GM12892 (cell line): Measurements from ENCODE around the gene RIN2.
A peak's percentile ranks its signal among the peaks of the same experiment; 100 is the strongest.

Experiments
- DNase-seq: peaks from one replicate; pipeline ENCODE4 v3.0.0; 2011; ENCODE audit not compliant: insufficient read length
- FAIRE-seq: peaks from 2 replicates; lab custom pipeline; 2011; peaks lifted over from hg19 to GRCh38; lab: Jason Lieb, UNC
- POLR2A ChIP-seq: IDR thresholded peaks from 2 replicates; pipeline ENCODE4 v1.6.1; 2011; ENCODE audit warnings: low read depth, low read length, control low read depth
- POLR2AphosphoS5 ChIP-seq: IDR thresholded peaks from 2 replicates; pipeline ENCODE4 v1.6.1; 2011; ENCODE audit warnings: low read depth, low read length, control low read depth
- TAF1 ChIP-seq: IDR thresholded peaks from 2 replicates; pipeline ENCODE4 v1.6.1; 2011; ENCODE audit warnings: low read depth, mild to moderate bottlenecking, control low read depth, low read length, borderline replicate concordance

RIN2 gene

GRCh38 chr20:19757487-19758132, 448 bp upstream of the RIN2 start:
- no peak for TF ChIP-seq POLR2A
- no peak for TF ChIP-seq TAF1
- TF ChIP-seq POLR2AphosphoS5 = no peak
- no peak for FAIRE-seq
- no peak for DNase-seq

- peak; percentile 18 for DNase-seq
- FAIRE-seq = no peak
Measured at GRCh38 chr20:19758501-19759331, 658 bp downstream of the RIN2 start.

GRCh38 chr20:19760371-19760721, 2.3 kb downstream of the RIN2 start:
- no peak for FAIRE-seq
- DNase-seq = no peak
- TF ChIP-seq POLR2AphosphoS5 (no peak), TAF1 (no peak), POLR2A (no peak)

More at GRCh38 chr20:19758501-19759331, 658 bp downstream of the RIN2 start:
- TF ChIP-seq POLR2AphosphoS5 = no peak
- TF ChIP-seq TAF1 = no peak
- TF ChIP-seq POLR2A = no peak

DNA sequence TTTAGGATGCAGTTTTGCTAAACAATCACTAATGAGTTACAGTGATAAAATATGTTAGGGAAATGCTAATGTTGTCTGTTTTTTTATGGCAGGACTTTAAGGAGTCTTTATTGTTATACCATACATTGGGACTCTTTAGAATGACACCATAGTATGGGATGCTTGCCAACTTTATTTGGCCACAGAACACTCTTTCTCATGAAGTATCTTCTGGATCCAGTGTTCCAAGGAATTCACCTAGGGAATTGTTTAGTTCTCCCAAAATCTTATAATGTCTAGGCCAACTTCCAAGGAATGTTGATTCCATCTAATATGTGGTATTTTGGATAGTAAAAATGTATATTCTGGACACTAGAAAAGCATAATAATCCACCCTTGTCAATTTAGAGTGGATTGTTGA, 3.3 kb downstream of the RIN2 start:
- no peak for TF ChIP-seq TAF1
- TF ChIP-seq POLR2A = no peak
- no peak for TF ChIP-seq POLR2AphosphoS5
- no peak for FAIRE-seq
- DNase-seq = no peak

GRCh38 chr20:19761841-19762240, 3.8 kb downstream of the RIN2 start:
- DNase-seq (no peak), FAIRE-seq (no peak)
- TF ChIP-seq POLR2AphosphoS5 (no peak), TAF1 (no peak), POLR2A (no peak)

- TF ChIP-seq TAF1 = no peak
- no peak for TF ChIP-seq POLR2AphosphoS5
- TF ChIP-seq POLR2A = no peak
- FAIRE-seq = no peak
- no peak for DNase-seq
Measured at GRCh38 chr20:19764207-19764606, 6.1 kb downstream of the RIN2 start.

DNA sequence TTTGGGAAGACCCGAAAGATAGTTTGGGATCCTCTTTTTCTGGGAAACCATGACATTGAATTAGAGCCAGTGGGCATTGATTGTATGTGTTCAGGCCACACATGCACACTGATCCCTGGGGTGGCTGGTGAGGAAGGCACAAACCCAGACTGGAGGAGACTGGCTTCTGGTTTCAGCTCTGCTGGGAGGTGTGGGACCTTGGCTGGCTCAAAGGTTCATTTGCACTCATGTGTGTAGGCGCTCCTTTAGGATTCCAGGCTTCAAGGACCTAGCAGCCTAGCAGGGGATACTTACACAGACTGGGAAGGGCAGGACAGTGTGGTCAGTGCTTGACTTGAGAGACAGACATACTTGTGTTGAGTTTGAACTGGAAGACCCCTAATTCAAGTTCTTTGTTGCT, 7.2 kb downstream of the RIN2 start:
- no peak for TF ChIP-seq POLR2AphosphoS5
- no peak for TF ChIP-seq POLR2A
- no peak for TF ChIP-seq TAF1
- DNase-seq = no peak
- FAIRE-seq = no peak

DNA sequence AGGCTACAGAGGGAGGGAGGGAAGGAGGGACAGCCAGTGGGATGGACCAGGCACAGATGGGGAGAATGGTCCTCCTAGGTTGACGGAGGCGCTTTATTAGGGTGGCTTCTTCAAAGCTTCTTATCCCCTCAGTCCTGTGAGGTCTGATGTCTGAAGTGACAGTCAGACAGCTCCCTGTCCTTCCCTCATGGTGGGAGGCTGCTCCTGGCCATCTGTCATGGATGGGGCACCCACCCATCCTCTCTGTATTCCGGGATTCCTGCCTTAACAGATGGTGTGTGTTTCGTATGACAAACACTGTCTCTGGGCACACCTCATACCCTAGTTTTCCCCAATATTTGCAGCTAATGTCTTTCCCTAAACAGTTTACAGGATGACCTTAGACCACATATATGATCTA, 7.9 kb downstream of the RIN2 start:
- no peak for TF ChIP-seq TAF1
- TF ChIP-seq POLR2A = no peak
- no peak for TF ChIP-seq POLR2AphosphoS5
- DNase-seq (no peak), FAIRE-seq (no peak)

- TF ChIP-seq POLR2AphosphoS5 (no peak), TAF1 (no peak), POLR2A (no peak)
- FAIRE-seq (no peak), DNase-seq (no peak)
Measured at GRCh38 chr20:19767070-19767469, 9.0 kb downstream of the RIN2 start.

- no peak for DNase-seq
- FAIRE-seq = no peak
Measured at GRCh38 chr20:19768325-19768842, 10.3 kb downstream of the RIN2 start.

DNA sequence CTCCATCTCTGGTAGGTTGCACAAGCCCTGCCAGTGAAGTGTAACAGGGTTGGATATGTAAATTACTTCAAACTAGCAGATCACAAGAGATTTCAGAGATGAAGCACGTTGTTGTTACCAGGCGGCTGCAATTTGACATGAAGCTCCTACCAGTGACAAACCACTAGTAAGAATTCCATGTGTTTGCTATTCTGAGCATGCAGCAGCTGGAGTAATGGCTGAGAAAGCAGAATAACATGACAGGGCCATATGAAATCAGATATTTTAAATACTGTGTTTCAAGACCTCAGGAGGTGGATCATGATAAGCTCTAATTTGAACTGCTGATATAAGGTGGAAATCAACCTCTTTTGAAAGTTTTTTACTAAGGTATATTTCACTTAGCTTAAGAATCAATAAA, 11.4 kb downstream of the RIN2 start:
- no peak for TF ChIP-seq POLR2AphosphoS5
- no peak for TF ChIP-seq TAF1
- no peak for TF ChIP-seq POLR2A
- no peak for DNase-seq
- FAIRE-seq = no peak

More at GRCh38 chr20:19768325-19768842, 10.3 kb downstream of the RIN2 start:
- TF ChIP-seq POLR2AphosphoS5 (no peak), POLR2A (no peak), TAF1 (no peak)

DNA sequence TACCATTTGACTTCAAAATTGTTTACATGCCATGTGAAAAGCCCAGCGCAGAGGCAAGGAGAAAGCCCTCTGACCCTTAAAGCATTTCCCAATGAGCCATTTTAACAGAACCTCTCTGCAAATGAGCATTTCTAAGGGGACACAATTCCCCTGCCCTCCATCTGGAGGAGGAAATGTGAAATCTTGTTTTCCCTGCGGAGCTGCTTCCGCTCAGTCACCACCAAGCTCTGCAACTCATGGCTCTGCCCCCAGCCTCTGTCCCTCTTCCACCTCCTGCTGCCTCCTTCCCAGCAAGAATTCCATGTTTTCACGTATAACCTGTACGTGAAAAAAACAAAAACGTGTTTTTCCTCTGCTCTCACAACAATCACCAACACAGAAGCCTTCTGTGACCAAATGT, 12.3 kb downstream of the RIN2 start:
- FAIRE-seq = no peak
- no peak for DNase-seq
- TF ChIP-seq POLR2AphosphoS5 (no peak), TAF1 (no peak), POLR2A (no peak)
